ENCODE data around the gene ANKLE2.

- no peak for TF ChIP-seq KLF16 (CRISPR knock-in tag; IDR thresholded peaks at IDR 0.05)
- TF ChIP-seq, protein P1, sequence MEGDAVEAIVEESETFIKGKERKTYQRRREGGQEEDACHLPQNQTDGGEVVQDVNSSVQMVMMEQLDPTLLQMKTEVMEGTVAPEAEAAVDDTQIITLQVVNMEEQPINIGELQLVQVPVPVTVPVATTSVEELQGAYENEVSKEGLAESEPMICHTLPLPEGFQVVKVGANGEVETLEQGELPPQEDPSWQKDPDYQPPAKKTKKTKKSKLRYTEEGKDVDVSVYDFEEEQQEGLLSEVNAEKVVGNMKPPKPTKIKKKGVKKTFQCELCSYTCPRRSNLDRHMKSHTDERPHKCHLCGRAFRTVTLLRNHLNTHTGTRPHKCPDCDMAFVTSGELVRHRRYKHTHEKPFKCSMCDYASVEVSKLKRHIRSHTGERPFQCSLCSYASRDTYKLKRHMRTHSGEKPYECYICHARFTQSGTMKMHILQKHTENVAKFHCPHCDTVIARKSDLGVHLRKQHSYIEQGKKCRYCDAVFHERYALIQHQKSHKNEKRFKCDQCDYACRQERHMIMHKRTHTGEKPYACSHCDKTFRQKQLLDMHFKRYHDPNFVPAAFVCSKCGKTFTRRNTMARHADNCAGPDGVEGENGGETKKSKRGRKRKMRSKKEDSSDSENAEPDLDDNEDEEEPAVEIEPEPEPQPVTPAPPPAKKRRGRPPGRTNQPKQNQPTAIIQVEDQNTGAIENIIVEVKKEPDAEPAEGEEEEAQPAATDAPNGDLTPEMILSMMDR (CRISPR knock-in tag; IDR thresholded peaks at IDR 0.05) = no peak
- no peak for TF ChIP-seq JUND (CRISPR knock-in tag; IDR thresholded peaks at IDR 0.05)
- TF ChIP-seq HMG20A (CRISPR knock-in tag; IDR thresholded peaks at IDR 0.05; ENCODE audit: borderline replicate concordance) = no peak
- TF ChIP-seq HNF4A (CRISPR knock-in tag; IDR thresholded peaks at IDR 0.05) = no peak
- TF ChIP-seq BRCA1 (CRISPR knock-in tag; IDR thresholded peaks at IDR 0.05) = no peak
- no peak for TF ChIP-seq JUN (CRISPR knock-in tag; IDR thresholded peaks at IDR 0.05)
- TF ChIP-seq NFYB (CRISPR knock-in tag; IDR thresholded peaks at IDR 0.05) = no peak
These were observed 15.4 kb upstream of the ANKLE2 start for GRCh38 chr12:132776816-132777568.
